Right cardiac atrium (tissue), 5 donors: ENCODE results near the gene PPP2R5C. TPM values are rescaled to one million over a fixed set of nuclear protein-coding genes. Genes with fewer than 3 reads are reported as not detected.
"Not testable (repeated sequence)": the region's sequence is repeated elsewhere in the genome, so short reads cannot be mapped to it uniquely, and the experiment has no call there.

Source experiments
- ATAC-seq, 2 donors: fragments of 200-7000 bp; cut with Tn5 transposase; one replicate each; pipeline versions ENCODE4 v1.8.0 to v1.9.1; 2020; ENCODE audit warnings: moderate library complexity in 2 of 2, mild to moderate bottlenecking in 1 of 2
- DNase-seq, 3 donors: peaks; one replicate each; pipeline ENCODE4 v3.0.0-alpha.2; 2020
- H3K27ac ChIP-seq: one replicate; pipeline ENCODE4 v1.5.1; 2013; ENCODE audit warnings: mild to moderate bottlenecking, low read length, control low read depth, moderate library complexity
- H3K27me3 ChIP-seq: one replicate; pipeline ENCODE4 v1.6.1; 2013; ENCODE audit not compliant: control insufficient read depth, insufficient read depth
- H3K4me1 ChIP-seq: one replicate; pipeline ENCODE4 v1.6.1; 2013; ENCODE audit warnings: low read length; ENCODE audit not compliant: control insufficient read depth, insufficient read depth
- H3K4me3 ChIP-seq: one replicate; pipeline ENCODE4 v1.5.1; 2013; ENCODE audit warnings: low read length, control low read depth
- H3K9me3 ChIP-seq: one replicate; pipeline ENCODE4 v1.6.1; 2013; ENCODE audit warnings: low read length; ENCODE audit not compliant: control insufficient read depth
- WGBS: extraction: QIAGEN DNeasy Blood & Tissue Kit; methylation state at CpG from one replicate; pipeline ENCODE4 v1.1.7; 2013; 5-methylcytosine and 5-hydroxymethylcytosine counted together
- intact Hi-C, 4 donors: fragments of 100-400 bp; cut with DNase I; formaldehyde crosslinking; loops; one replicate each; pipeline versions ENCODE4 v1.11.0 to v1.14.0; 2022 to 2023
- polyA plus RNA-seq: library from polyadenylated mRNA; stranded (reverse); fragments of 200-250 nt; gene quantifications from one replicate; pipeline ENCODE4 v1.2.3, GENCODE V29; 2013
- total RNA-seq, 4 donors: library from RNA; stranded (reverse); fragmentation: NEBNext Ultra II Directional; extraction: Animal tissue kit (Norgen Biotek cat#: 25700); gene quantifications; one replicate each; pipeline ENCODE4 v1.2.1, GENCODE V29; 2021
- donor health status: healthy with polysubstance abuse.
- donor health status: DM: no; HTN: yes; CAD: no.
- donor health status: DM: no; HTN: no; CAD: no.
- donor health status: DM: no; HTN: yes; CAD: no; lungs with severe emphysema.
- donor health status: DM: yes; HTN: yes; CAD: no.

PPP2R5C gene
- total and polyA plus RNA-seq, 5 donors = 100.0 to 158 (median 144) TPM

GRCh38 chr14:101716956-101717662, 44.4 kb upstream of the PPP2R5C start:
- Histone ChIP-seq H3K4me1 (peaks cover 6% of the 10 kb centered on the region), H3K9me3 (no peaks in the 10 kb centered on the region), H3K4me3 (no peak overlapping the region), H3K27me3 (no peaks in the 10 kb centered on the region), H3K27ac (no peak overlapping the region)
- ATAC-seq (no peak), DNase-seq (no peak)
- intact Hi-C loops = loop anchor here in 1 of 4 donors (10.0 kb wide), 1 partner anchor 248 kb away; the partner anchor contains the start of gene DYNC1H1
- WGBS = 82% methylated on average over 17 of the region's 17 CpGs

DNA sequence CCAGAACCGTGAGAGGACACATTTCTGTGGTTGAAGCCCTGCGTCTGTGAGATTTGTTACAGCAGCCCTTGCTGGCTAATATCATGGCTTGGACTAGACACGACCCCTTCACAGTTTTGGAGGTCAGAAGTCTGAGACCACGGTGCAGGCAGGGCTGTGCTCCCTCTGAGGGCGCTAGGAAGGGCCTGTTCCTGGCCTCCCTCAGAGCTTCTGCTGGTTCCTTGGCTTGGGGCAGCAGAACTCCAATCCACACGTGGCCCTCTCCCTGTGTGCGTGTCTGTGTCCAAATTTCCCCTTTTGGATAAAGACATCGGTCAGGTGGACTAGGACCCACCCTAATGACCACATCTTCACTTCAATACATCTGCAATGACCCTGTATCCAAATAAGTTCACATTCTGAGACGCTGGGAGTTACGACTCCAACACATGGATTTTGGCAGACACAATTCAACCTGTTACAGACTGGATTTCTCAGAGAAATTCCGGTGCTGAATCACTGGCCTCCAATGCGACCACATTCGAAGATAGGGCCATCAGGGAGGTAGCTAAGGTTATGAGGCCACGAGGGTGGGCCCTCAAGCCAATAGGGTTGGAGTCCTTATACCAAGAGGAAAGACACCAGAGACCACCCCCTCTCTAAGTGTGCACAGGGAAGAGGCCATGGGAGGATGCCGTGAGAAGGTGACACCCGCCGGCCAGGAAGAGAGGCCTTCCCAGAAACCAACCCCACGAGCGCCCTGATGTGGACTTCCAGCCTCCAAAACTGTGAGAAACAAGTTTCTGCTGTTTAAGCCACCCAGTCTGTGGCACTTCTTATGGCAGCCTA, 43.6 kb upstream of the PPP2R5C start:
- 90% methylated on average over 19 of the region's 19 CpGs for WGBS
- no peak overlapping the region for H3K27ac ChIP-seq
- H3K4me1 ChIP-seq = peaks cover 6% of the 10 kb centered on the region
- no peak for ATAC-seq
- H3K27me3 ChIP-seq = no peaks in the 10 kb centered on the region
- H3K4me3 ChIP-seq = no peak overlapping the region
- DNase-seq = no peak
- no peaks in the 10 kb centered on the region for H3K9me3 ChIP-seq
- intact Hi-C loops = loop anchor here in 1 of 4 donors (10.0 kb wide), 1 partner anchor 247 kb away; the partner anchor contains the start of gene DYNC1H1

DNA sequence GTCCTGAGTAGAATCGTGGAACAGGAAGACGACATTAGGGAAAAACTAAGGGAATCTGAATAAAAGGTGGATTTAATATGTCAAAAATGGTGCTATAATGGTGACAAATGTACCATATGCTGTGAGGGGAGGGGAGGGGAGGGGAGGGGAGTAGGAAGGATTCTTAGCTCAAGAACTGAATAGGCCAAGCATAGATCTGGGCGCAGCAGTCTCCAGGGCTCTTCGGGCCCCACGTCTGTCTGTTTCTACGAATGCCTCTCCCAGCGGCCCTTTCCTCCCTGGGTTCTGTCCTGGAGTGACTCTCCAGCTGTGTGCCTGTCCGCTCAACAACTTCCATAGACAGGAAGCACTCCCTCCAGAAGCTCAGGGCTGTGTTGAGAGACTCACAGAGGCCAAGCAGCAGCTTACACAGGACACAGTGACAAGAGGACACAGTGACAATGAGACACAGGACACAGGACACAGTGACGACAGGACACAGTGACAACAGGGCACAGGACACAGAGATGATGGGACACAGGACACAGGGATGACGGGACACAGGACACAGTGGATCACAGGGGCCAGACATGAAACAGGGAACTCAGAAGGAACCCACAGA, 42.4 kb upstream of the PPP2R5C start:
- no peaks in the 10 kb centered on the region for H3K9me3 ChIP-seq
- peak overlapping the region; percentile 66 for H3K27ac ChIP-seq
- no peaks in the 10 kb centered on the region for H3K27me3 ChIP-seq
- H3K4me3 ChIP-seq = no peak overlapping the region
- intact Hi-C loops = loop anchor here in 1 of 4 donors (10.0 kb wide), 1 partner anchor 246 kb away; the partner anchor contains the start of gene DYNC1H1
- ATAC-seq (peak; percentile 47 to 50), DNase-seq (no peak)
- peaks cover 6% of the 10 kb centered on the region for H3K4me1 ChIP-seq
- 42% methylated on average over 10 of the region's 10 CpGs for WGBS

GRCh38 chr14:101719708-101720107, 41.8 kb upstream of the PPP2R5C start:
- WGBS = 27% methylated on average over 8 of the region's 8 CpGs
- DNase-seq = peak; percentile 30 to 66 (median 65)
- Histone ChIP-seq H3K9me3 (no peaks in the 10 kb centered on the region), H3K27me3 (no peaks in the 10 kb centered on the region), H3K4me1 (peaks cover 6% of the 10 kb centered on the region), H3K27ac (peak overlapping the region; percentile 66), H3K4me3 (no peak overlapping the region)
- ATAC-seq = peak; percentile 65 to 78
- intact Hi-C loops = loop anchor here in 1 of 4 donors (10.0 kb wide), 1 partner anchor 245 kb away; the partner anchor contains the start of gene DYNC1H1

DNA sequence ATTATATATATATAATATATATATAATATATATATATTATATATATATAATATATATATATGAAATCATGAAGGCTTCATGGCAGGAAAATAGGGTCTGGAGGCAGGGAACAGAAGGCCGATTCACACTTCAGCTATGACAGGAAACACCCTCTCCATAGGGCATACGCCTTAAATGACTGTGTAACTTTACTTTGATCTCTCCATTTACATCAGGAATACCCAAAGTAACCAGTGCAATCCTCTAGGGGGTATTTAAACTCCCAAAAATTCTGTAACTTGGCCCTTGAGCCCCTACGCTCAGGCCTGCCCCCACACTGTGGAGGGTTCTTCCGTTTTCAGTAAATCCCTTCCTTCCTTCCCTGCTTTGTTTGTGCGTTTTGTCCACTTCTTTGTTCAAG, 40.4 kb upstream of the PPP2R5C start:
- Histone ChIP-seq H3K27ac (no peak overlapping the region), H3K27me3 (no peaks in the 10 kb centered on the region), H3K4me1 (peaks cover 6% of the 10 kb centered on the region), H3K9me3 (no peaks in the 10 kb centered on the region), H3K4me3 (no peak overlapping the region)
- DNase-seq = no peak
- intact Hi-C loops = no loop called here
- no peak for ATAC-seq
- WGBS = 65% methylated on average over 5 of the region's 5 CpGs

DNA sequence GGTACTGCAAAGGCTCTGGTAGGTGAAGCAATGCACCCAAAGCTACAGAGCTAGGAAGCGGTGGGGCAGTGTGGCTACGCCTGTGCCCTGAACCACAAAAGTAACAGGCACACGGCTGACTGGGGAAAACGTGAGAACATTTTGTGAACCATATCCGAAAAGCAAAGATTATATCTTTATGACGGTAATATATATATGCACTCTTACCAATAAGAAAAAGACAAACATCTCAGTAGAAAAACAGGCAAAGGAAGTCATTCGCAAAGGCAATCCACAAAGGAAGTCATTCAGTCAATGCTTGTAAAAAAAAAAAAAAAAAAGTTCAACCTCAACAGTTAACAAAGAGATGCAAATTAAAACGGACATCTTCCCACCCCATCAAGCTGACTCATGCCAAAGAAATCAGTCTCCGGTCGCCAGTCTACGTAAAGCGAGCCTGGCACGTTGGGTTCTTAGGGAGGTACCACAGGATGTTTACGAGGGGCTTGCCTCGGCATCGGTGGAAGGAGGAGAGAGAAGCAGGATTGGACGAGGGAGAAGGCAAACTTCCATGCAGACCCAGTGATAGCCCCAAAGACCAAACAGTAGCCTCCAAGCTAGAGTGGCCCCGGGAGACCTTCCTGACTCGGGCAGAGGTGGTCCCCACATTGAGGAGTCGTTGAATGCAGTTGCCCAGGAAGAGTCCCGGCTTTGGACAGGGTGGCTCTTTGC, 39.4 kb upstream of the PPP2R5C start:
- intact Hi-C loops = no loop called here
- WGBS = 56% methylated on average over 21 of the region's 21 CpGs
- ATAC-seq (peak; percentile 35 to 73), DNase-seq (peak in 2 of 3 donors; percentile 35 to 59)
- Histone ChIP-seq H3K4me3 (no peak overlapping the region), H3K27ac (peak overlapping the region; percentile 18), H3K4me1 (peaks cover 6% of the 10 kb centered on the region), H3K27me3 (no peaks in the 10 kb centered on the region), H3K9me3 (no peaks in the 10 kb centered on the region)

- H3K27me3 ChIP-seq = no peaks in the 10 kb centered on the region
- ATAC-seq (no peak), DNase-seq (no peak)
- intact Hi-C loops = no loop called here
- H3K9me3 ChIP-seq = no peaks in the 10 kb centered on the region
- 82% methylated on average over 8 of the region's 8 CpGs for WGBS
- H3K4me1 ChIP-seq = peaks cover 6% of the 10 kb centered on the region
- H3K4me3 ChIP-seq = no peak overlapping the region
- no peak overlapping the region for H3K27ac ChIP-seq
Measured at GRCh38 chr14:101723061-101723595, 38.4 kb upstream of the PPP2R5C start.

- H3K27me3 ChIP-seq, H3K9me3 ChIP-seq, H3K27ac ChIP-seq, H3K4me1 ChIP-seq, H3K4me3 ChIP-seq, ATAC-seq, intact Hi-C loops: not testable (repeated sequence)
- DNase-seq = peak in 1 of 3 donors; percentile 69
- WGBS = 93% methylated on average over 7 of the region's 7 CpGs
Measured at GRCh38 chr14:101725652-101726051, 35.9 kb upstream of the PPP2R5C start.

GRCh38 chr14:101726295-101726953, 35.1 kb upstream of the PPP2R5C start:
- DNase-seq (no peak), ATAC-seq (no peak)
- H3K4me1 ChIP-seq = no peaks in the 10 kb centered on the region
- H3K27ac ChIP-seq = no peak overlapping the region
- 75% methylated on average over 14 of the region's 14 CpGs for WGBS
- H3K4me3 ChIP-seq = no peak overlapping the region
- no peaks in the 10 kb centered on the region for H3K9me3 ChIP-seq
- H3K27me3 ChIP-seq = no peaks in the 10 kb centered on the region
- intact Hi-C loops = no loop called here

DNA sequence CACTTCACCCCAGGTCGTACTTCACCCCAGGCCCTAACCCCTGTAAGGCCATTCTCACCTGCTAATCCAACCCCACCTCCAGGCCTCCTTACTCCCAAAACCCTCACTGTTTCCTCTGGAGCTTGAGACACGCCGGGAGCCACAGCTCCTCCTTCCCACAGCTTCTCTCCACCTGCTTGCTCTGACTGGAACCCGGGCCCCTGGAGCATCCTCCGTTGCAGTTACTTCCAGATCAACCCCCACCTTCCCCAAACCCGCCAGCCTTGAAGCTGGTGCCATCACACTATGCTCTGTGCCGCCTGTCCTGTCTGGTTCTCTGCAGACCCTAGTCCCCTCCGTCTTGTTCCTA, 34.6 kb upstream of the PPP2R5C start:
- no peak overlapping the region for H3K27ac ChIP-seq
- H3K4me3 ChIP-seq = no peak overlapping the region
- H3K9me3 ChIP-seq = no peaks in the 10 kb centered on the region
- no peak for DNase-seq
- intact Hi-C loops = no loop called here
- no peak for ATAC-seq
- H3K27me3 ChIP-seq = no peaks in the 10 kb centered on the region
- WGBS = 78% methylated on average over 8 of the region's 8 CpGs
- H3K4me1 ChIP-seq = no peaks in the 10 kb centered on the region
